Peyer's patch (tissue), 4 donors: Measurements from ENCODE around the gene IHH. TPM values are rescaled to one million over a fixed set of nuclear protein-coding genes. Genes with fewer than 3 reads are reported as not detected.

ENCODE experiments used
- DNase-seq, 3 donors: peaks; one replicate each; pipeline ENCODE4 v3.0.0-alpha.2; 2017 to 2019
- H3K27ac ChIP-seq, 4 donors: fragments of 200-600 bp; sonication (generic); one replicate each; pipeline ENCODE4 v1.5.1; 2016 to 2019
- H3K27me3 ChIP-seq, 2 donors: fragments of 200-600 bp; sonication (generic); one replicate each; pipeline ENCODE4 v1.5.1; 2019
- H3K36me3 ChIP-seq, 3 donors: fragments of 200-600 bp; sonication (generic); one replicate each; pipeline ENCODE4 v1.5.1; 2016 to 2019
- H3K4me1 ChIP-seq, 4 donors: fragments of 200-600 bp; sonication (generic); one replicate each; pipeline ENCODE4 v1.5.1; 2016 to 2019
- H3K4me3 ChIP-seq, 4 donors: fragments of 200-600 bp; sonication (generic); 1 replicate in 3 of 4; 2 replicates in 1 of 4; pipeline ENCODE4 v1.5.1; 2016 to 2019; ENCODE audit warnings: mild to moderate bottlenecking in 1 of 4
- H3K9me3 ChIP-seq, 4 donors: fragments of 200-600 bp; sonication (generic); one replicate each; pipeline ENCODE4 v1.5.1; 2016 to 2019; ENCODE audit warnings: mild to moderate bottlenecking in 1 of 4
- POLR2A ChIP-seq, 2 donors: fragments of 450-650 bp; IDR thresholded peaks; one replicate each; pipeline ENCODE4 v1.5.1; 2017; ENCODE audit warnings: antibody characterized with exemption in 2 of 2, mild to moderate bottlenecking in 2 of 2, moderate library complexity in 2 of 2
- small RNA-seq, 2 donors: library from RNA; depleted of rRNA; stranded (forward); fragments of <200 nt; gene quantifications; one replicate each; pipeline ENCODE3, GENCODE V24; 2016
- total RNA-seq, 4 donors: library from RNA; depleted of rRNA; stranded (reverse); fragments of >200 nt; gene quantifications; one replicate each; pipeline ENCODE4 v1.1.0, GENCODE V29; 2016
- TF ChIP-seq, protein P1 (sequence below), 6 experiments: fragments of 450-650 bp in 4 of 6; fragments of 200-600 bp in 2 of 6; sonication (generic) in 1 of 6; IDR thresholded peaks; one replicate each; pipeline ENCODE4 v1.5.1; 2017 to 2019; ENCODE audit warnings: antibody characterized with exemption in 6 of 6, mild to moderate bottlenecking in 3 of 6, moderate library complexity in 1 of 6

The IHH gene
- total RNA-seq, 4 donors from 2014 or later = 14.0 to 124 (median 71.1) TPM

DNA sequence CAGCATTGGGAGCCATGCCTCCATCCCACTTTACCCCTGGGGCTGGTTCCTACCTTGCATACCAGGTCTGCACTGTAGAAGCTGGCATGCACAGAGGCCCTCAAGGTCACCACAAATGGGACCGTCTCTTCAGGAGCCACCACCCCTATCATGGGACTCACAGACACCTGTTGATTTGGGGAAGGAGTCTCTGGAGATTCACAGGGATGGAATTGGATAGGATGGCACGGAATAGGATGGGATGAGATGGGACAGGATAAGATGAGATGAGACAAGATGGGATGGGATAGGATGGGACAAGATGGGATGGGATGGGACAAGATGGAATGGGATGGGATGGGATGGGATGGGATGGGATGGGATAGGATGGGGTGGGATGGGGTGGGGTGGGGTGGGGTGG is 51.4 kb downstream of the IHH start:
- TF ChIP-seq, protein P1, sequence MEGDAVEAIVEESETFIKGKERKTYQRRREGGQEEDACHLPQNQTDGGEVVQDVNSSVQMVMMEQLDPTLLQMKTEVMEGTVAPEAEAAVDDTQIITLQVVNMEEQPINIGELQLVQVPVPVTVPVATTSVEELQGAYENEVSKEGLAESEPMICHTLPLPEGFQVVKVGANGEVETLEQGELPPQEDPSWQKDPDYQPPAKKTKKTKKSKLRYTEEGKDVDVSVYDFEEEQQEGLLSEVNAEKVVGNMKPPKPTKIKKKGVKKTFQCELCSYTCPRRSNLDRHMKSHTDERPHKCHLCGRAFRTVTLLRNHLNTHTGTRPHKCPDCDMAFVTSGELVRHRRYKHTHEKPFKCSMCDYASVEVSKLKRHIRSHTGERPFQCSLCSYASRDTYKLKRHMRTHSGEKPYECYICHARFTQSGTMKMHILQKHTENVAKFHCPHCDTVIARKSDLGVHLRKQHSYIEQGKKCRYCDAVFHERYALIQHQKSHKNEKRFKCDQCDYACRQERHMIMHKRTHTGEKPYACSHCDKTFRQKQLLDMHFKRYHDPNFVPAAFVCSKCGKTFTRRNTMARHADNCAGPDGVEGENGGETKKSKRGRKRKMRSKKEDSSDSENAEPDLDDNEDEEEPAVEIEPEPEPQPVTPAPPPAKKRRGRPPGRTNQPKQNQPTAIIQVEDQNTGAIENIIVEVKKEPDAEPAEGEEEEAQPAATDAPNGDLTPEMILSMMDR (IDR thresholded peaks at IDR 0.05) = no peak
- no peak for TF ChIP-seq POLR2A (IDR thresholded peaks at IDR 0.05)
- no peaks in the 10 kb centered on the region for H3K27me3 ChIP-seq
- H3K4me3 ChIP-seq = no peak overlapping the region
- no peaks in the 10 kb centered on the region for H3K36me3 ChIP-seq
- H3K27ac ChIP-seq = no peak overlapping the region
- no peaks in the 10 kb centered on the region for H3K9me3 ChIP-seq
- DNase-seq = no peak
- no peaks in the 10 kb centered on the region for H3K4me1 ChIP-seq

Small RNA genes lying within 50 kb of the gene (small RNA-seq; reads per million reads assigned to genes)
- 0 to 0.32 reads per million in 2 donors for gene MIR3131
- 0 to 0.06 reads per million in 2 donors for gene RN7SL764P

Other genes with a start within 250 kb of the IHH start
- gene PRKAG3, start 229.1 kb downstream of the IHH start, total RNA-seq = not detected
- gene WNT6, start 201.1 kb downstream of the IHH start, total RNA-seq = not detected
- gene WNT10A, start 180.1 kb downstream of the IHH start, total RNA-seq = 1 to 10 TPM in 1 of 4 donors, under 1 TPM in 1, not detected in 2; 0.27 to 2.5 TPM
- 1 to 10 TPM in 1 of 4 donors, under 1 TPM in 2, not detected in 1; 0.54 to 1.1 (median 0.95) TPM for gene CDK5R2, start 101.3 kb downstream of the IHH start, total RNA-seq
- gene FEV, start 75.7 kb downstream of the IHH start, total RNA-seq = 1 to 10 TPM in 3 of 4 donors, not detected in 1; 3.2 to 6.7 (median 5.1) TPM
- 10 to 100 TPM in 1 of 4 donors, 1 to 10 TPM in 2, not detected in 1; 2.4 to 14.2 (median 9.4) TPM for gene CRYBA2, start 67.5 kb downstream of the IHH start, total RNA-seq
- gene CFAP65, start 19.4 kb downstream of the IHH start, total RNA-seq = 1 to 10 TPM in 2 of 4 donors, not detected in 2; 1.5 to 3.6 TPM
- gene NHEJ1, start 99.9 kb upstream of the IHH start, total RNA-seq = 10 to 100 TPM; 28.1 to 91.6 (median 67.2) TPM
- 100 to 1,000 TPM in 1 of 4 donors, 10 to 100 TPM in 2, 1 to 10 TPM in 1; 5.0 to 111 (median 62.8) TPM for gene SLC23A3, start 109.1 kb upstream of the IHH start, total RNA-seq
- 10 to 100 TPM; 14.0 to 94.0 (median 77.4) TPM for gene CNPPD1, start 116.0 kb upstream of the IHH start, total RNA-seq
- 10 to 100 TPM; 44.6 to 80.3 (median 76.2) TPM for gene RETREG2, start 117.4 kb upstream of the IHH start, total RNA-seq
- 100 to 1,000 TPM in 3 of 4 donors, 10 to 100 TPM in 1; 43.7 to 129 (median 112) TPM for gene ZFAND2B, start 145.9 kb upstream of the IHH start, total RNA-seq
- gene ABCB6, start 158.0 kb upstream of the IHH start, total RNA-seq = 10 to 100 TPM; 18.0 to 42.1 (median 33.3) TPM
- 100 to 1,000 TPM in 1 of 4 donors, 10 to 100 TPM in 3; 23.1 to 107 (median 96.0) TPM for gene ATG9A, start 168.7 kb upstream of the IHH start, total RNA-seq
- 100 to 1,000 TPM in 3 of 4 donors, 10 to 100 TPM in 1; 79.9 to 338 (median 164) TPM for gene ANKZF1, start 168.9 kb upstream of the IHH start, total RNA-seq
- 1 to 10 TPM in 3 of 4 donors, not detected in 1; 2.7 to 9.5 (median 7.0) TPM for gene GLB1L, start 184.5 kb upstream of the IHH start, total RNA-seq
- gene STK16, start 184.6 kb upstream of the IHH start, total RNA-seq = 10 to 100 TPM; 19.4 to 27.1 (median 24.3) TPM
- not detected for gene TUBA4B, start 192.3 kb upstream of the IHH start, total RNA-seq
- gene TUBA4A, start 193.0 kb upstream of the IHH start, total RNA-seq = 100 to 1,000 TPM in 3 of 4 donors, 10 to 100 TPM in 1; 49.5 to 137 (median 129) TPM
- gene DNAJB2, start 218.4 kb upstream of the IHH start, total RNA-seq = 10 to 100 TPM; 34.7 to 69.4 (median 58.3) TPM
- gene PTPRN, start 248.5 kb upstream of the IHH start, total RNA-seq = 1 to 10 TPM in 2 of 4 donors, under 1 TPM in 1, not detected in 1; 0.88 to 4.9 (median 2.3) TPM